ENCODE measurements around the gene BLMH.

DNA sequence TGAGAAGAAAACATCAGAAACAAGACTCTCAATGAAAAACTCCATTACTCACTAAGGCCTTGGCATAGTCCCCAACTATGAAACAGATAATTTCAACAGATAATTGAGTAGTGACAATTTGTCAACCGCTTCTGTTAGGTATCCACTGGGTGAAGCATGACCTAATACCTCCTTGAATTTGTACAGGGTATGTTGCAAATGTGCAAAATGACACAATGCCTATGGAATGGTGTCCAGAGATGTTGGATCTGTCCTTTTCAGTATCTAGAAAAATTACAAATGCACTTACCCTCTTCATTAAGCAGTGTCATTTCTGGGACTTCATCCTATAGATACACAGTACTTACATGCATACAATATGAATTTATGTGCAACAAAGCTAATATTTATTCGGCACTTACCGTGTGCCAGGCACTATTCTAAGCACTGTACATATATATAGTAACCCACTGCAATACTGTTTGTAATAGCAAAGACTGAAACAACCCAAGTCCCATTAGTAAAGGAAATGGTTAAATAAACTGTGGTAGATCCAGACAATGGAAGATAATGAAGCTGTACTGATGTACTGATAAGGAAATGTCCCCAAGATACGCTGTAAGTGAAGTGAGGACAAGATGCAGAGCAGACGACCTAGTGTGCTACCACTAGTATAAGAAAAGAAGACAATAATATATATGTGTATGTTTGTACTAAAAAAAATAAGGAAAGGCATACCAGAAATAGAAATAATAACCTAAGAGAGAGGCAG lies 34.8 kb downstream of the BLMH start:
- TF ChIP-seq, protein P1, sequence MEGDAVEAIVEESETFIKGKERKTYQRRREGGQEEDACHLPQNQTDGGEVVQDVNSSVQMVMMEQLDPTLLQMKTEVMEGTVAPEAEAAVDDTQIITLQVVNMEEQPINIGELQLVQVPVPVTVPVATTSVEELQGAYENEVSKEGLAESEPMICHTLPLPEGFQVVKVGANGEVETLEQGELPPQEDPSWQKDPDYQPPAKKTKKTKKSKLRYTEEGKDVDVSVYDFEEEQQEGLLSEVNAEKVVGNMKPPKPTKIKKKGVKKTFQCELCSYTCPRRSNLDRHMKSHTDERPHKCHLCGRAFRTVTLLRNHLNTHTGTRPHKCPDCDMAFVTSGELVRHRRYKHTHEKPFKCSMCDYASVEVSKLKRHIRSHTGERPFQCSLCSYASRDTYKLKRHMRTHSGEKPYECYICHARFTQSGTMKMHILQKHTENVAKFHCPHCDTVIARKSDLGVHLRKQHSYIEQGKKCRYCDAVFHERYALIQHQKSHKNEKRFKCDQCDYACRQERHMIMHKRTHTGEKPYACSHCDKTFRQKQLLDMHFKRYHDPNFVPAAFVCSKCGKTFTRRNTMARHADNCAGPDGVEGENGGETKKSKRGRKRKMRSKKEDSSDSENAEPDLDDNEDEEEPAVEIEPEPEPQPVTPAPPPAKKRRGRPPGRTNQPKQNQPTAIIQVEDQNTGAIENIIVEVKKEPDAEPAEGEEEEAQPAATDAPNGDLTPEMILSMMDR (IDR thresholded peaks at IDR 0.05): no peak
- no peak for TF ChIP-seq EP300 (IDR thresholded peaks at IDR 0.05)
- no peak for TF ChIP-seq POLR2A (IDR thresholded peaks at IDR 0.05)

Measured in ovary (tissue), 3 donors.